NCI-H1436 treated with DMSO at 0.1 percent for 48 hours (cell line): ENCODE data around the gene FXYD6.
"Not testable (repeated sequence)": the region's sequence is repeated elsewhere in the genome, so short reads cannot be mapped to it uniquely, and the experiment has no call there.

Experiments
- DNase-seq: peaks from one replicate; lab custom pipeline; 2025; lab: John Stamatoyannopoulos, UW

FXYD6 gene

GRCh38 chr11:117816846-117817367, 59.6 kb downstream of the FXYD6 start:
- no peak for DNase-seq

GRCh38 chr11:117816151-117816741, 60.2 kb downstream of the FXYD6 start:
- DNase-seq, result no peak

- DNase-seq, result no peak
Measured at GRCh38 chr11:117815262-117815803, 61.1 kb downstream of the FXYD6 start.

- DNase-seq, result peak; percentile 59
Measured at GRCh38 chr11:117814766-117815261, 61.6 kb downstream of the FXYD6 start.

- no peak for DNase-seq
Measured at GRCh38 chr11:117814204-117814765, 62.2 kb downstream of the FXYD6 start.

- not testable (repeated sequence) for DNase-seq
Measured at GRCh38 chr11:117810056-117810451, 66.4 kb downstream of the FXYD6 start.

GRCh38 chr11:117809236-117810055, 67.0 kb downstream of the FXYD6 start:
- no peak for DNase-seq

GRCh38 chr11:117808784-117809183, 67.7 kb downstream of the FXYD6 start:
- no peak for DNase-seq

GRCh38 chr11:117807482-117808327, 68.8 kb downstream of the FXYD6 start:
- DNase-seq, result no peak

- DNase-seq, result no peak
Measured at GRCh38 chr11:117806846-117807245, 69.6 kb downstream of the FXYD6 start.

GRCh38 chr11:117805045-117805444, 71.4 kb downstream of the FXYD6 start:
- no peak for DNase-seq

GRCh38 chr11:117803896-117804295, 72.6 kb downstream of the FXYD6 start:
- no peak for DNase-seq

GRCh38 chr11:117799634-117800033, 76.8 kb downstream of the FXYD6 start:
- no peak for DNase-seq

- no peak for DNase-seq
Measured at GRCh38 chr11:117796872-117797529, 79.5 kb downstream of the FXYD6 start, which contains the start of gene DSCAML1. Gene DSCAML1, minus strand, starts transcription at chr11:117797216. Its CDS starts 137 bp downstream, at chr11:117797079.

- DNase-seq, result no peak
Measured at GRCh38 chr11:117796456-117796871, 80.0 kb downstream of the FXYD6 start.

GRCh38 chr11:117795638-117796455, 80.6 kb downstream of the FXYD6 start:
- no peak for DNase-seq

- no peak for DNase-seq
Measured at GRCh38 chr11:117794772-117795629, 81.5 kb downstream of the FXYD6 start.

GRCh38 chr11:117794135-117794534, 82.3 kb downstream of the FXYD6 start:
- DNase-seq, result no peak

GRCh38 chr11:117793583-117793982, 82.9 kb downstream of the FXYD6 start:
- no peak for DNase-seq
